ENCODE data around the gene TAAR2.

GRCh38 chr6:132648828-132649227 lies 24.8 kb upstream of the TAAR2 start:
- TF ChIP-seq EZH2 (IDR thresholded peaks at IDR 0.05; ENCODE audit: insufficient read depth, poor library complexity, severe bottlenecking) (no peak), EZH2phosphoT487 (IDR thresholded peaks at IDR 0.05; ENCODE audit: insufficient read depth, low read depth) (no peak)

Measured in GM23248 (cell line).